OCI-LY3 (cell line): ENCODE measurements around the gene CTRL.

Experiments
- CTCF ChIP-seq: fragments of 200-600, 300-600 bp; sonication (generic); IDR thresholded peaks from 2 replicates; pipeline ENCODE4 v1.5.1; 2014; ENCODE audit warnings: antibody characterized with exemption, low read length, low read depth
- EZH2phosphoT487 ChIP-seq: fragments of 200-600 bp; shearing (Covaris generic); IDR thresholded peaks from 2 replicates; pipeline ENCODE4 v1.6.1; 2018; ENCODE audit warnings: antibody characterized with exemption, mixed run types, low read depth

- TF ChIP-seq CTCF (no peak), EZH2phosphoT487 (no peak)
Observed at GRCh38 chr16:67943619-67944504, 12.2 kb upstream of the CTRL start, which contains the start of gene LCAT.
